Tibial nerve (tissue), 4 donors: ENCODE results near the gene IFI44. TPM values are rescaled to one million over a fixed set of nuclear protein-coding genes. Genes with fewer than 3 reads are reported as not detected.

Source experiments
- DNase-seq, 2 donors: peaks; one replicate each; pipeline ENCODE4 v3.0.0-alpha.2; 2019; ENCODE audit warnings: low spot score in 2 of 2
- H3K27ac ChIP-seq, 4 donors: fragments of 200-600 bp; sonication (generic) in 3 of 4; one replicate each; pipeline ENCODE4 v1.5.1; 2017 to 2019; ENCODE audit warnings: mild to moderate bottlenecking in 1 of 4
- H3K27me3 ChIP-seq, 2 donors: fragments of 200-600 bp; sonication (generic) in 1 of 2; one replicate each; pipeline versions ENCODE4 v1.5.1 to v1.6.0; 2017 to 2019
- H3K36me3 ChIP-seq, 3 donors: fragments of 200-600 bp; sonication (generic); one replicate each; pipeline ENCODE4 v1.5.1; 2018 to 2019
- H3K4me1 ChIP-seq, 4 donors: fragments of 200-600 bp; sonication (generic) in 3 of 4; one replicate each; pipeline ENCODE4 v1.5.1; 2017 to 2019
- H3K4me3 ChIP-seq, 4 donors: fragments of 200-600 bp; sonication (generic) in 3 of 4; one replicate each; pipeline ENCODE4 v1.5.1; 2017 to 2019; ENCODE audit warnings: mild to moderate bottlenecking in 1 of 4, moderate library complexity in 1 of 4
- H3K9me3 ChIP-seq, 4 donors: fragments of 200-600 bp; sonication (generic) in 3 of 4; one replicate each; pipeline ENCODE4 v1.5.1; 2017 to 2019
- EP300 ChIP-seq, 2 donors: sonication (generic); formaldehyde crosslinking; IDR thresholded peaks; one replicate each; pipeline ENCODE4 v1.6.1; 2017; ENCODE audit warnings: antibody characterized with exemption in 2 of 2, mild to moderate bottlenecking in 1 of 2
- POLR2A ChIP-seq, 2 donors: fragments of 450-650 bp; IDR thresholded peaks; one replicate each; pipeline ENCODE4 v1.6.1; 2017; ENCODE audit warnings: antibody characterized with exemption in 2 of 2, mild to moderate bottlenecking in 2 of 2, moderate library complexity in 2 of 2
- WGBS, 2 donors: methylation state at CpG; one replicate each; pipeline ENCODE4 v1.1.5; 2018; 5-methylcytosine and 5-hydroxymethylcytosine counted together
- total RNA-seq, 4 donors: library from RNA; depleted of rRNA; stranded (reverse); fragments of >200 nt; gene quantifications; one replicate each; pipeline ENCODE4 v1.1.0, GENCODE V29; 2016
- TF ChIP-seq, protein P1 (sequence below), 5 experiments: fragments of 200-600 bp in 3 of 5; fragments of 450-650 bp in 2 of 5; sonication (generic) in 3 of 5; IDR thresholded peaks; one replicate each; pipeline ENCODE4 v1.5.1; 2016 to 2019; ENCODE audit warnings: antibody characterized with exemption in 5 of 5, mild to moderate bottlenecking in 3 of 5, moderate library complexity in 2 of 5

The IFI44 gene
- total RNA-seq, 4 donors from 2014 or later: 19.8 to 39.8 (median 27.3) TPM

DNA sequence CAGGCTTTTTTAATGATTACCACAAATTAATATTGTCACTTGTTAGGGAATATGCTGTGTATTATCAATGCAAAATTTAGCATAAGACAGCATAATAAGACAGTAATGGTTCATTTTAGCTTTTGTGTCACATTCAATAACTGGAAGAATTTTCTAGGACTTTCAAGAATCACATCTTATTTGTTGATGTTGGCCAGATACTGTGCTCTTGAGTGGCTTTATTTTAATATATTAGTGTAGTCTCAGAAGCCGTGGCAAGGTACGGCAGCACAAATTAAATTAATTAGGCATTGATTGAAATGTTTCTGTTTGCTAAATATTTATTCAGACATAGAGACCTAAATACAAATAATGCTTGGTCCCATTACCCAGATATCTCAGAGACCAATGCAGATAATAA lies 19.0 kb upstream of the IFI44 start:
- DNase-seq: no peak
- Histone ChIP-seq H3K4me3 (no peak overlapping the region), H3K27me3 (no peaks in the 10 kb centered on the region), H3K27ac (no peak overlapping the region), H3K4me1 (peaks cover 0 to 25% (median 0%) of the 10 kb centered on the region in 4 donors), H3K36me3 (no peaks in the 10 kb centered on the region), H3K9me3 (no peaks in the 10 kb centered on the region)
- TF ChIP-seq POLR2A (IDR thresholded peaks at IDR 0.05) (no peak), EP300 (IDR thresholded peaks at IDR 0.05) (no peak)
- TF ChIP-seq, protein P1, sequence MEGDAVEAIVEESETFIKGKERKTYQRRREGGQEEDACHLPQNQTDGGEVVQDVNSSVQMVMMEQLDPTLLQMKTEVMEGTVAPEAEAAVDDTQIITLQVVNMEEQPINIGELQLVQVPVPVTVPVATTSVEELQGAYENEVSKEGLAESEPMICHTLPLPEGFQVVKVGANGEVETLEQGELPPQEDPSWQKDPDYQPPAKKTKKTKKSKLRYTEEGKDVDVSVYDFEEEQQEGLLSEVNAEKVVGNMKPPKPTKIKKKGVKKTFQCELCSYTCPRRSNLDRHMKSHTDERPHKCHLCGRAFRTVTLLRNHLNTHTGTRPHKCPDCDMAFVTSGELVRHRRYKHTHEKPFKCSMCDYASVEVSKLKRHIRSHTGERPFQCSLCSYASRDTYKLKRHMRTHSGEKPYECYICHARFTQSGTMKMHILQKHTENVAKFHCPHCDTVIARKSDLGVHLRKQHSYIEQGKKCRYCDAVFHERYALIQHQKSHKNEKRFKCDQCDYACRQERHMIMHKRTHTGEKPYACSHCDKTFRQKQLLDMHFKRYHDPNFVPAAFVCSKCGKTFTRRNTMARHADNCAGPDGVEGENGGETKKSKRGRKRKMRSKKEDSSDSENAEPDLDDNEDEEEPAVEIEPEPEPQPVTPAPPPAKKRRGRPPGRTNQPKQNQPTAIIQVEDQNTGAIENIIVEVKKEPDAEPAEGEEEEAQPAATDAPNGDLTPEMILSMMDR (IDR thresholded peaks at IDR 0.05): no peak
- WGBS, 2 donors: 66 to 91% methylated on average over 2 of the region's 2 CpGs

DNA sequence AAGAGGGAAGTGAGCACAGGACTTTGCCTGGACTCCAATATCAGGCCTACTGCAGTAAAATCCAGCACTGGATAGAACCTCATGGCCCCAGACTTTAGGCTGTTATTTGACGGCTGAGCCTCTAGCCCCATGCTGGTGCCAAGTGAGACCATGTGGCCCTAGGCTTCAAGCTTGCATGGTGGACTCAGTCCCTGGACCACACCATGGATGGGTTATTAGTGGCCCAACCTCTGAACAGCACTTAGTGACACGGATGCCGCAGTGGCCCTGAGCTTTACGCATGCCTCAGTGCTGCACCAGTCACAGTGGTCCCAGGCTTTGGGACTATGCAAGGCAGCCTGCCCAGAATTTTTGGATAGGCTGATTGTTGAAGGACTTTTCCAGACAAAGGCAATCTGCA lies 16.4 kb upstream of the IFI44 start:
- H3K27ac ChIP-seq: no peak overlapping the region
- DNase-seq: no peak
- TF ChIP-seq, protein P1 (IDR thresholded peaks at IDR 0.05): no peak
- no peak for TF ChIP-seq EP300 (IDR thresholded peaks at IDR 0.05)
- no peak for TF ChIP-seq POLR2A (IDR thresholded peaks at IDR 0.05)
- WGBS, 2 donors: 95 to 97% methylated on average over 4 of the region's 4 CpGs
- no peaks in the 10 kb centered on the region for H3K36me3 ChIP-seq
- peaks cover 0 to 2% (median 0%) of the 10 kb centered on the region in 4 donors for H3K4me1 ChIP-seq
- no peak overlapping the region for H3K4me3 ChIP-seq
- H3K9me3 ChIP-seq: no peaks in the 10 kb centered on the region
- no peaks in the 10 kb centered on the region for H3K27me3 ChIP-seq

DNA sequence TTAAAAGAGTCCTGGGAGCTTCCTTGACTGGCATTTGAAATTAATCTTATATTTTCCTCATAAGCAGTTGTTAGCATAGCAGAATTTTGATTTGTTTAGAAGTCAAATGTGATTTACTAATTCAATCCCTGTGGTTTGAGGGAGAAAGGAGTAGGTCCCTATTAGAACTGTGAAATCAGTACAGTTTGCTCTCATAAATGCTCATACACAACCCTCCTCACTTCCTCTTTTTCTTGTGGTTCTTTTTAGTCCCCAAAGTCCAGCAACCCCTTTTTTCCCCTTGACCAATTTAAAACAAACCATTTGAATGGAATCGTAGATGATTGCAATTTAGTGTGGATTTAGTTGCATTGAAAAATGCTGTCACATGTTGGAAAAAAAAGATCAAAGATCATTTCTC lies 9.2 kb upstream of the IFI44 start:
- WGBS, 2 donors: 70 to 93% methylated on average over 1 of the region's 1 CpG
- TF ChIP-seq EP300 (IDR thresholded peaks at IDR 0.05) (no peak), POLR2A (IDR thresholded peaks at IDR 0.05) (no peak)
- TF ChIP-seq, protein P1 (IDR thresholded peaks at IDR 0.05): no peak
- Histone ChIP-seq H3K4me3 (no peak overlapping the region), H3K9me3 (no peaks in the 10 kb centered on the region), H3K36me3 (peaks cover 0 to 33% (median 0%) of the 10 kb centered on the region in 3 donors), H3K4me1 (no peaks in the 10 kb centered on the region), H3K27me3 (no peaks in the 10 kb centered on the region), H3K27ac (no peak overlapping the region)
- DNase-seq: no peak

DNA sequence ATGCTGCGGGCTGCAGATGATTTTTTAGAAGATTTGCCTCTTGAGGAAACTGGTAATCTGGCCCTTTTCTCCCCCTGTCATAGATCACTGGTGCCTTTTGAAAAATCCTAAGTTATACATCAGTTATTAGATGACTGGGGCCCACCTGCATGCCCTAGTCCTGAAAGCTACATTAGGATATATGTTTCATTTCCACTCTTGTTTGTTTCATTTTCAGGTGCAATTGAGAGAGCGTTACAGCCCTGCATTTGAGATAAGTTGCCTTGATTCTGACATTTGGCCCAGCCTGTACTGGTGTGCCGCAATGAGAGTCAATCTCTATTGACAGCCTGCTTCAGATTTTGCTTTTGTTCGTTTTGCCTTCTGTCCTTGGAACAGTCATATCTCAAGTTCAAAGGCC lies 8.1 kb upstream of the IFI44 start:
- no peak for DNase-seq
- Histone ChIP-seq H3K36me3 (peaks cover 0 to 33% (median 0%) of the 10 kb centered on the region in 3 donors), H3K27me3 (no peaks in the 10 kb centered on the region), H3K9me3 (no peaks in the 10 kb centered on the region), H3K4me3 (no peak overlapping the region), H3K27ac (no peak overlapping the region), H3K4me1 (no peaks in the 10 kb centered on the region)
- WGBS, 2 donors: 97 to 98% methylated on average over 4 of the region's 4 CpGs
- no peak for TF ChIP-seq EP300 (IDR thresholded peaks at IDR 0.05)
- TF ChIP-seq, protein P1 (IDR thresholded peaks at IDR 0.05): no peak
- no peak for TF ChIP-seq POLR2A (IDR thresholded peaks at IDR 0.05)

DNA sequence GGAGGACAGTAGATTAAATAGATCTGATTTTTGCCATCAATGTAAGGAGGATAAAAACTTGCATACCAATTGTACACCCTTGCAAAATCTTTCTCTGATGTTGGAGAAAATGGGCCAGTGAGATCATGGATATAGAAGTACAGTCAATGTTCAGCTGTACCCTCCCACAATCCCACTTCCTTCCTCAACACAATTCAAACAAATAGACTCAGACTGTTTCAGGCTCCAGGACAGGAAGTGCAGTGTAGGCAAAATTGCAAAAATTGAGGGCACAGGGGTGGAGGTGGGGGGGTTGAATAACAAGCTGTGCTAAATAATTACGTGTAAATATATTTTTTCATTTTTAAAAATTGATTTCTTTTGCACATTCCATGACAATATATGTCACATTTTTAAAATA lies 3.9 kb upstream of the IFI44 start:
- H3K4me3 ChIP-seq: no peak overlapping the region
- peaks cover 0 to 12% (median 0%) of the 10 kb centered on the region in 4 donors for H3K4me1 ChIP-seq
- no peak overlapping the region for H3K27ac ChIP-seq
- peaks cover 0 to 5% (median 0%) of the 10 kb centered on the region in 4 donors for H3K9me3 ChIP-seq
- no peaks in the 10 kb centered on the region for H3K27me3 ChIP-seq
- WGBS, 2 donors: 52 to 55% methylated on average over 1 of the region's 1 CpG
- DNase-seq: no peak
- TF ChIP-seq, protein P1 (IDR thresholded peaks at IDR 0.05): no peak
- TF ChIP-seq EP300 (IDR thresholded peaks at IDR 0.05) (peak in 1 of 2 donors; percentile 37), POLR2A (IDR thresholded peaks at IDR 0.05) (no peak)
- H3K36me3 ChIP-seq: peaks cover 0 to 26% (median 0%) of the 10 kb centered on the region in 3 donors
